CD4-positive, alpha-beta T cell (primary cell): ENCODE results near the gene TPK1. TPM values are rescaled to one million over a fixed set of nuclear protein-coding genes. Genes with fewer than 3 reads are reported as not detected.

Experiments
- ATAC-seq: fragments of 200-7000 bp; cut with Tn5 transposase; one replicate; pipeline ENCODE4 v1.10.0; 2022; ENCODE audit warnings: mild to moderate bottlenecking; ENCODE audit not compliant: poor library complexity
- CTCF ChIA-PET: fragments of 350-600 bp; sonication (Branson Sonifier 250); formaldehyde crosslinking; loops from one replicate; lab custom pipeline; 2021; ENCODE audit warnings: antibody characterized with exemption, inconsistent platforms; lab: Charles Lee
- POLR2A ChIA-PET: fragments of 350-600 bp; sonication (Branson Sonifier 250); formaldehyde crosslinking; loops from one replicate; lab custom pipeline; 2021; ENCODE audit warnings: antibody characterized with exemption, inconsistent platforms; lab: Charles Lee
- DNase-seq, 14 experiments: peaks; one replicate each; pipeline ENCODE4 v3.0.0-alpha.2; 2013 to 2020; ENCODE audit warnings: mixed read lengths in 2 of 14
- H3K27ac ChIP-seq, 2 donors: one replicate each; pipeline versions ENCODE4 v1.5.1 to v1.7.0; 2013; ENCODE audit warnings: low read length in 2 of 2, low read depth in 1 of 2, mild to moderate bottlenecking in 1 of 2
- H3K27me3 ChIP-seq, 2 experiments: 1 replicate in 1 of 2; 2 replicates in 1 of 2; pipeline versions ENCODE4 v1.6.1 to v1.7.0; 2013; ENCODE audit warnings: low read length in 2 of 2, control low read depth in 1 of 2, mild to moderate bottlenecking in 1 of 2, moderate library complexity in 1 of 2; ENCODE audit not compliant: insufficient read depth in 2 of 2, control insufficient read depth in 1 of 2
- H3K36me3 ChIP-seq: one replicate; pipeline ENCODE4 v1.6.1; 2013; ENCODE audit warnings: low read length, control low read depth; ENCODE audit not compliant: insufficient read depth
- H3K4me1 ChIP-seq: one replicate; pipeline ENCODE4 v1.6.1; 2013; ENCODE audit warnings: low read length, control low read depth; ENCODE audit not compliant: insufficient read depth
- H3K4me3 ChIP-seq: one replicate; pipeline ENCODE4 v1.5.1; 2013; ENCODE audit warnings: mild to moderate bottlenecking, low read length, moderate library complexity
- H3K9me3 ChIP-seq, 2 experiments: 1 replicate in 1 of 2; 2 replicates in 1 of 2; pipeline versions ENCODE4 v1.6.1 to v1.7.0; 2013; ENCODE audit warnings: low read length in 2 of 2, mild to moderate bottlenecking in 2 of 2, control low read depth in 1 of 2, moderate library complexity in 1 of 2; ENCODE audit not compliant: control insufficient read depth in 1 of 2, insufficient read depth in 1 of 2
- H3K27ac Mint-ChIP-seq: one replicate; pipeline ENCODE4 v1.8.0; 2020; ENCODE audit warnings: mixed read lengths
- H3K27me3 Mint-ChIP-seq: one replicate; pipeline ENCODE4 v1.8.0; 2021; ENCODE audit warnings: mixed read lengths
- H3K36me3 Mint-ChIP-seq: one replicate; pipeline ENCODE4 v1.8.0; 2021; ENCODE audit warnings: low read depth, mixed read lengths
- H3K4me1 Mint-ChIP-seq: one replicate; pipeline ENCODE4 v1.8.0; 2021; ENCODE audit warnings: low read depth, mixed read lengths
- H3K4me3 Mint-ChIP-seq: one replicate; pipeline ENCODE4 v1.8.0; 2020; ENCODE audit warnings: mild to moderate bottlenecking, mixed read lengths
- H3K9me3 Mint-ChIP-seq: one replicate; pipeline ENCODE4 v1.8.0; 2020; ENCODE audit warnings: mixed read lengths
- CTCF ChIP-seq: fragments of 200-600 bp; IDR thresholded peaks from one replicate; pipeline ENCODE4 v1.8.0; 2022; ENCODE audit warnings: antibody characterized with exemption, mild to moderate bottlenecking
- intact Hi-C, 2 experiments: fragments of 100-400 bp; cut with DNase I in 1 of 2; cut with micrococcal nuclease in 1 of 2; formaldehyde crosslinking; loops; one replicate each; pipeline versions ENCODE4 v1.15.1 to v1.9.0; 2023 to 2025; cut with DNase I, micrococcal nuclease
- total RNA-seq, 174 experiments: library from RNA in 2 of 174; stranded (reverse) in 2 of 174; gene quantifications; one replicate each; pipeline ENCODE4 v1.2.3 and lab custom pipeline; 2021 to 2026

Gene TPK1
- total RNA-seq, 2 experiments from 2014 or later = 17.1 to 17.8 TPM

GRCh38 chr7:144524271-144524670, 311.6 kb downstream of the TPK1 start:
- no peak for DNase-seq

GRCh38 chr7:144523621-144524020, 312.2 kb downstream of the TPK1 start:
- no peak for TF ChIP-seq CTCF
- Histone ChIP-seq H3K4me1 (no peaks in the 10 kb centered on the region), H3K36me3 (no peaks in the 10 kb centered on the region), H3K9me3 (no peaks in the 10 kb centered on the region), H3K27me3 (no peaks in the 10 kb centered on the region), H3K27ac (no peak overlapping the region), H3K4me3 (no peak overlapping the region)
- CTCF ChIA-PET = no interaction called here
- Mint-ChIP-seq H3K4me1 (peaks cover 14% of the 10 kb centered on the region), H3K27me3 (no peaks in the 10 kb centered on the region), H3K27ac (no peak overlapping the region), H3K36me3 (peaks cover 4% of the 10 kb centered on the region), H3K9me3 (no peaks in the 10 kb centered on the region), H3K4me3 (no peak overlapping the region)
- ATAC-seq (no peak), DNase-seq (no peak)
- intact Hi-C loops = no loop called here
- POLR2A ChIA-PET = no interaction called here

More at GRCh38 chr7:144524271-144524670, 311.6 kb downstream of the TPK1 start:
- no peak for TF ChIP-seq CTCF
- Histone ChIP-seq H3K9me3 (no peaks in the 10 kb centered on the region), H3K4me3 (no peak overlapping the region), H3K4me1 (no peaks in the 10 kb centered on the region), H3K27me3 (no peaks in the 10 kb centered on the region), H3K27ac (no peak overlapping the region), H3K36me3 (no peaks in the 10 kb centered on the region)
- intact Hi-C loops = no loop called here
- ChIA-PET POLR2A (no interaction called here), CTCF (no interaction called here)
- no peaks in the 10 kb centered on the region for H3K9me3 Mint-ChIP-seq
- ATAC-seq = no peak
- peaks cover 4% of the 10 kb centered on the region for H3K36me3 Mint-ChIP-seq
- no peak overlapping the region for H3K4me3 Mint-ChIP-seq
- H3K27ac Mint-ChIP-seq = no peak overlapping the region
- peaks cover 13% of the 10 kb centered on the region for H3K4me1 Mint-ChIP-seq
- no peaks in the 10 kb centered on the region for H3K27me3 Mint-ChIP-seq

GRCh38 chr7:144519925-144520324, 315.9 kb downstream of the TPK1 start:
- Histone ChIP-seq H3K27me3 (no peaks in the 10 kb centered on the region), H3K4me3 (no peak overlapping the region), H3K27ac (no peak overlapping the region), H3K36me3 (no peaks in the 10 kb centered on the region), H3K4me1 (no peaks in the 10 kb centered on the region), H3K9me3 (no peaks in the 10 kb centered on the region)
- Mint-ChIP-seq H3K4me1 (peaks cover 27% of the 10 kb centered on the region), H3K36me3 (no peaks in the 10 kb centered on the region), H3K4me3 (no peak overlapping the region), H3K27me3 (no peaks in the 10 kb centered on the region), H3K9me3 (no peaks in the 10 kb centered on the region), H3K27ac (no peak overlapping the region)
- DNase-seq (no peak), ATAC-seq (no peak)
- TF ChIP-seq CTCF = no peak
- ChIA-PET CTCF (no interaction called here), POLR2A (no interaction called here)
- intact Hi-C loops = no loop called here
